Glutamatergic neuron (in vitro differentiated cells): ENCODE measurements around the gene SLC5A12. TPM values are rescaled to one million over a fixed set of nuclear protein-coding genes. Genes with fewer than 3 reads are reported as not detected.

Experiments used
- DNase-seq: peaks from one replicate; pipeline ENCODE4 v3.0.0; 2022
- H3K27ac Mint-ChIP-seq: one replicate; pipeline ENCODE4 v1.8.0; 2020; ENCODE audit warnings: mild to moderate bottlenecking, mixed read lengths, inconsistent platforms; ENCODE audit not compliant: unreplicated experiment
- H3K27me3 Mint-ChIP-seq: one replicate; pipeline ENCODE4 v1.8.0; 2020; ENCODE audit warnings: mild to moderate bottlenecking, moderate library complexity, mixed read lengths, inconsistent platforms; ENCODE audit not compliant: unreplicated experiment
- H3K36me3 Mint-ChIP-seq: one replicate; pipeline ENCODE4 v1.8.0; 2020; ENCODE audit warnings: mild to moderate bottlenecking, mixed read lengths, inconsistent platforms; ENCODE audit not compliant: unreplicated experiment
- H3K4me1 Mint-ChIP-seq: one replicate; pipeline ENCODE4 v1.8.0; 2020; ENCODE audit warnings: mild to moderate bottlenecking, low read depth, mixed read lengths, inconsistent platforms; ENCODE audit not compliant: unreplicated experiment
- H3K4me3 Mint-ChIP-seq: one replicate; pipeline ENCODE4 v1.8.0; 2020; ENCODE audit warnings: mild to moderate bottlenecking, mixed read lengths, inconsistent platforms; ENCODE audit not compliant: unreplicated experiment
- H3K9me3 Mint-ChIP-seq: one replicate; pipeline ENCODE4 v1.8.0; 2020; ENCODE audit warnings: mild to moderate bottlenecking, moderate library complexity, mixed read lengths, inconsistent platforms; ENCODE audit not compliant: unreplicated experiment
- total RNA-seq: library from RNA; stranded (reverse); fragmentation: NEBNext Ultra II Directional; extraction: Animal tissue kit (Norgen Biotek cat#: 25700); gene quantifications from one replicate; pipeline ENCODE4 v1.2.1, GENCODE V29; 2021; ENCODE audit not compliant: unreplicated experiment
- TF ChIP-seq, protein P1 (sequence below): fragments of 200-600 bp; sonication (generic); IDR thresholded peaks from one replicate; pipeline ENCODE4 v1.5.0; 2021; ENCODE audit not compliant: partially characterized antibody, unreplicated experiment

The SLC5A12 gene
- total RNA-seq, 1 donor from 2014 or later: 0.66 TPM

DNA sequence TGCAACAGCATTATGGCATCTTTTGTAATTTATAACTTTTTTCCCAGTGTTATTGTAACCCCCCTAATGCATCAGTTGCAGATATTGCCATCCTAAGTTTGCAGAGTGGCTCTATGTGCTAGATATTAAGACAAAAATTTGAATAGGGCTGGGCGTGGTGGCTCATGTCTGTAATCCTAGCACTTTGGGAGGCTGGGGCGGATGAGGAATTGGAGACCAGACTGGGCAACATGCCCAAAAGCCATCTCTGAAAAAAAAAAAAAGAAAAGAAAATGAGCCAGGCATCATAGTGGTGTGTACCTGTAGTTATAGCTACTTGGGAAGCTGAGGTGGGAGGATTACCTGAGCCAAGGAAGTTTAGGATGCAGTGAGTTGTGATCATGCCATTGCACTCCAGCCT lies 99.7 kb downstream of the SLC5A12 start:
- peaks cover 4% of the 10 kb centered on the region for H3K4me1 Mint-ChIP-seq
- H3K27ac Mint-ChIP-seq: no peak overlapping the region
- H3K9me3 Mint-ChIP-seq: no peaks in the 10 kb centered on the region
- TF ChIP-seq, protein P1, sequence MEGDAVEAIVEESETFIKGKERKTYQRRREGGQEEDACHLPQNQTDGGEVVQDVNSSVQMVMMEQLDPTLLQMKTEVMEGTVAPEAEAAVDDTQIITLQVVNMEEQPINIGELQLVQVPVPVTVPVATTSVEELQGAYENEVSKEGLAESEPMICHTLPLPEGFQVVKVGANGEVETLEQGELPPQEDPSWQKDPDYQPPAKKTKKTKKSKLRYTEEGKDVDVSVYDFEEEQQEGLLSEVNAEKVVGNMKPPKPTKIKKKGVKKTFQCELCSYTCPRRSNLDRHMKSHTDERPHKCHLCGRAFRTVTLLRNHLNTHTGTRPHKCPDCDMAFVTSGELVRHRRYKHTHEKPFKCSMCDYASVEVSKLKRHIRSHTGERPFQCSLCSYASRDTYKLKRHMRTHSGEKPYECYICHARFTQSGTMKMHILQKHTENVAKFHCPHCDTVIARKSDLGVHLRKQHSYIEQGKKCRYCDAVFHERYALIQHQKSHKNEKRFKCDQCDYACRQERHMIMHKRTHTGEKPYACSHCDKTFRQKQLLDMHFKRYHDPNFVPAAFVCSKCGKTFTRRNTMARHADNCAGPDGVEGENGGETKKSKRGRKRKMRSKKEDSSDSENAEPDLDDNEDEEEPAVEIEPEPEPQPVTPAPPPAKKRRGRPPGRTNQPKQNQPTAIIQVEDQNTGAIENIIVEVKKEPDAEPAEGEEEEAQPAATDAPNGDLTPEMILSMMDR: no peak
- H3K36me3 Mint-ChIP-seq: no peaks in the 10 kb centered on the region
- H3K4me3 Mint-ChIP-seq: no peak overlapping the region
- no peak for DNase-seq
- H3K27me3 Mint-ChIP-seq: no peaks in the 10 kb centered on the region

DNA sequence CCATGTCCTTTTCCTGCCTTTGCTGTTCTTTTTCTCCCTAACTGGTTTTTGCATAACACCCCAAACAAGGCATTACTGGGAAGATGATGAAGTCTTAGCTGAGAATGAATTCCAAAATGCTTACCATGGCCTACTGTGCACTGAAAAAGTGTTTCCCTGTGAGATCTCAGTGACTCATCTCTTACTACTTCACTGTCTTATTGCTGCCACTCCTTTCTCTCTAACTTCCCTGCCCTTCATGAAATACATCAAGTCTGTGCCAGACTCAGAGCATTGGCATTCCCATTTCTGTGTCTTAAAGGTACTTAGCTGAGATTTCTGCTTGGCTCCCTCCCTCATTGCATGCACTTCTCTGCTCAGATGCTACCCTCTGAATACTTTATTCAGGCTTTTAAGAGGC lies 100.7 kb downstream of the SLC5A12 start:
- Mint-ChIP-seq H3K36me3 (no peaks in the 10 kb centered on the region), H3K9me3 (no peaks in the 10 kb centered on the region), H3K27ac (no peak overlapping the region), H3K27me3 (no peaks in the 10 kb centered on the region), H3K4me3 (no peak overlapping the region), H3K4me1 (peaks cover 4% of the 10 kb centered on the region)
- TF ChIP-seq, protein P1: no peak
- DNase-seq: no peak

DNA sequence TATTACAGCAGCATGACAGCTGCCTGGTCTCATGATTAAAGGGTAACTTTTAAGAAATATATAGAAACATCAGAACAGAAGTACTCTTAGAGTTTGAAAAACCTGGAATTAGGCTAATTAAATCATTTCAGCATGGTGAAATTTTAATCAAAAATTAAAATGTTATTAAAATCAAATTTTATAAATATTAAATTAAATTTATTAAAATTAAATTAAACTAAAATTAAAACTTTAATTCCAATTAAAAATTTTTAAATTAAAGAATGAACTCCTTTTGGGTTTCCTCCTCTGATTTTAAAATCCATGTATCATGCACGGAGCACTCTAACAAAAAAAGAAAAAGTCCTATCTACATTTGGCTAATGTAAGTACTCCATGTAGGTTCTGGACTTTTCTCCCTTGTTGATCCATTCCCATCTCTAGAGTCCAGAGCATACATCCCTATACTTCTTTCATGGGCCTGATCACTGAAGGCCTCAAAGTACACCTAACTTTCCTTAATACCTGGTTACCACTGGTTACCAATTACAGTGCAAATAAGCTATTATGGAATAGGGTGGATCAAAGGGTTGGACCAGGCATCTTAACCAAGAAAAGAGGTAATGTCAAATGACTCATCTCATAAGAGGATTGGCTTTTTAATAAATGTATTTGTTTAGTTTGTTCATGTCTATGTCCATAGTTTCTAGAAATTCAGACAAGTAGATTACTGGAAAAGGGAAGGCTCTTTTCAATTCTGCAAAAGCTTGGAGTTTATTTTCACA lies 101.4 kb downstream of the SLC5A12 start:
- H3K27ac Mint-ChIP-seq: no peak overlapping the region
- DNase-seq: no peak
- TF ChIP-seq, protein P1: no peak
- H3K4me1 Mint-ChIP-seq: peaks cover 4% of the 10 kb centered on the region
- no peak overlapping the region for H3K4me3 Mint-ChIP-seq
- H3K36me3 Mint-ChIP-seq: no peaks in the 10 kb centered on the region
- H3K27me3 Mint-ChIP-seq: no peaks in the 10 kb centered on the region
- H3K9me3 Mint-ChIP-seq: no peaks in the 10 kb centered on the region

DNA sequence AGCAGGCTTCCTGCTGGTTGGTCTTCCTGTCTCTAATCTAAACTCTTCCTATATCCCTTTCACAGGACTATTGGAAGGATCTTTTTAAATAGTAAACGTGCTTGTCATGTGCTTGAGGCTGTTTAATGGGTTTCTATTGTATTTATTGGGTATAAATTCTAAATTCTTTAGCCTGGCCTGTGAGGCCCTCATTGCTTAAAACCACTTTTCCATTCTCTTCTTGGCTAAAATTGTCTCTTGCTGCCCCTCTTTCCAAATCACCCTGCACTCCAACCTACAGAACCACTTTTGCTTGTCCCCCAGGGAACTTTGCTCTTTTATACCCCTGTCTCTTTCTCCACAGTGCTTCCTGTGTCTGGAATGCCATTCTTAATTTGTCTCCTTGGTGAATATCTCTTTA lies 103.4 kb downstream of the SLC5A12 start:
- Mint-ChIP-seq H3K9me3 (no peaks in the 10 kb centered on the region), H3K36me3 (peaks cover 8% of the 10 kb centered on the region), H3K27me3 (no peaks in the 10 kb centered on the region), H3K4me1 (peaks cover 4% of the 10 kb centered on the region), H3K27ac (no peak overlapping the region), H3K4me3 (no peak overlapping the region)
- TF ChIP-seq, protein P1: no peak
- DNase-seq: no peak

Other genes starting within 250 kb of the SLC5A12 start
- not detected for gene MUC15, start 149.8 kb downstream of the SLC5A12 start, total RNA-seq